GM18517 (cell line): ENCODE data around the gene PLPP4.
"Not testable (repeated sequence)": the region's sequence is repeated elsewhere in the genome, so short reads cannot be mapped to it uniquely, and the experiment has no call there.

ENCODE experiments used
- ATAC-seq: cut with Tn5 transposase; IDR thresholded peaks from one replicate; pipeline ENCODE4 v1.9.1; 2021; ENCODE audit warnings: mild to moderate bottlenecking, moderate library complexity; ENCODE audit not compliant: unreplicated experiment

PLPP4 gene

GRCh38 chr10:120483651-120484301 is 26.7 kb downstream of the PLPP4 start:
- ATAC-seq, result no peak

- ATAC-seq, result no peak
These were observed 28.9 kb downstream of the PLPP4 start for GRCh38 chr10:120485946-120486345.

- no peak for ATAC-seq
These were observed 29.7 kb downstream of the PLPP4 start for GRCh38 chr10:120486671-120487205.

GRCh38 chr10:120490288-120490687 is 33.3 kb downstream of the PLPP4 start:
- ATAC-seq, result no peak

- no peak for ATAC-seq
These were observed 35.3 kb downstream of the PLPP4 start for GRCh38 chr10:120492346-120492745.

GRCh38 chr10:120493411-120494312 is 36.6 kb downstream of the PLPP4 start:
- ATAC-seq, result peak; percentile 57

GRCh38 chr10:120494313-120494710 is 37.3 kb downstream of the PLPP4 start:
- ATAC-seq, result no peak

- no peak for ATAC-seq
These were observed 38.4 kb downstream of the PLPP4 start for GRCh38 chr10:120495226-120496009.

GRCh38 chr10:120499883-120500282 is 42.9 kb downstream of the PLPP4 start:
- no peak for ATAC-seq

- no peak for ATAC-seq
These were observed 46.7 kb downstream of the PLPP4 start for GRCh38 chr10:120503689-120504088.

- ATAC-seq, result not testable (repeated sequence)
These were observed 47.2 kb downstream of the PLPP4 start for GRCh38 chr10:120504227-120504626.

- no peak for ATAC-seq
These were observed 48.0 kb downstream of the PLPP4 start for GRCh38 chr10:120505056-120505455.

GRCh38 chr10:120505866-120506265 is 48.8 kb downstream of the PLPP4 start:
- ATAC-seq, result no peak

GRCh38 chr10:120506674-120507073 is 49.6 kb downstream of the PLPP4 start:
- no peak for ATAC-seq

GRCh38 chr10:120507175-120507574 is 50.1 kb downstream of the PLPP4 start:
- ATAC-seq, result no peak

GRCh38 chr10:120507651-120508050 is 50.6 kb downstream of the PLPP4 start:
- no peak for ATAC-seq

GRCh38 chr10:120508393-120508792 is 51.4 kb downstream of the PLPP4 start:
- ATAC-seq, result no peak

GRCh38 chr10:120508966-120509365 is 51.9 kb downstream of the PLPP4 start:
- no peak for ATAC-seq

- ATAC-seq, result no peak
These were observed 54.1 kb downstream of the PLPP4 start for GRCh38 chr10:120511165-120511564.

- ATAC-seq, result no peak
These were observed 56.3 kb downstream of the PLPP4 start for GRCh38 chr10:120513307-120513796.

GRCh38 chr10:120514035-120514620 is 57.1 kb downstream of the PLPP4 start:
- ATAC-seq, result no peak
